Islet of Langerhans (tissue), 1 donor: ENCODE measurements around the gene ASRGL1.
"Not testable (repeated sequence)": the region's sequence is repeated elsewhere in the genome, so short reads cannot be mapped to it uniquely, and the experiment has no call there.

Experiments
- FAIRE-seq: peaks from one replicate; lab custom pipeline; 2011; peaks lifted over from hg19 to GRCh38; lab: Jason Lieb, UNC

ASRGL1 gene

GRCh38 chr11:62352355-62353336, 15.4 kb downstream of the ASRGL1 start:
- FAIRE-seq = no peak

- no peak for FAIRE-seq
These were observed 16.6 kb downstream of the ASRGL1 start for GRCh38 chr11:62353841-62354240.

GRCh38 chr11:62358273-62358672, 21.0 kb downstream of the ASRGL1 start:
- FAIRE-seq = no peak

GRCh38 chr11:62359475-62359874, 22.2 kb downstream of the ASRGL1 start:
- peak; percentile 30 for FAIRE-seq

GRCh38 chr11:62360685-62361084, 23.4 kb downstream of the ASRGL1 start:
- no peak for FAIRE-seq

GRCh38 chr11:62368861-62369477, 31.7 kb downstream of the ASRGL1 start:
- FAIRE-seq = not testable (repeated sequence)

- FAIRE-seq = no peak
These were observed 33.6 kb downstream of the ASRGL1 start for GRCh38 chr11:62370743-62371440.

- no peak for FAIRE-seq
These were observed 35.6 kb downstream of the ASRGL1 start for GRCh38 chr11:62372871-62373270.

- no peak for FAIRE-seq
These were observed 36.3 kb downstream of the ASRGL1 start for GRCh38 chr11:62373464-62374119.

GRCh38 chr11:62374801-62375200, 37.6 kb downstream of the ASRGL1 start:
- FAIRE-seq = no peak

GRCh38 chr11:62378459-62379063, 41.3 kb downstream of the ASRGL1 start:
- FAIRE-seq = peak; percentile 81

GRCh38 chr11:62379586-62379985, 42.3 kb downstream of the ASRGL1 start:
- FAIRE-seq = not testable (repeated sequence)

GRCh38 chr11:62380821-62381245, 43.6 kb downstream of the ASRGL1 start:
- peak; percentile 17 for FAIRE-seq

GRCh38 chr11:62383822-62384221, 46.6 kb downstream of the ASRGL1 start:
- no peak for FAIRE-seq

GRCh38 chr11:62386083-62386482, 48.8 kb downstream of the ASRGL1 start:
- not testable (repeated sequence) for FAIRE-seq

GRCh38 chr11:62387381-62387780, 50.1 kb downstream of the ASRGL1 start:
- no peak for FAIRE-seq

- FAIRE-seq = no peak
These were observed 51.8 kb downstream of the ASRGL1 start for GRCh38 chr11:62388999-62389398.

GRCh38 chr11:62390237-62390636, 53.0 kb downstream of the ASRGL1 start:
- FAIRE-seq = no peak

- no peak for FAIRE-seq
These were observed 53.5 kb downstream of the ASRGL1 start for GRCh38 chr11:62390722-62391121.

- FAIRE-seq = no peak
These were observed 54.6 kb downstream of the ASRGL1 start for GRCh38 chr11:62391642-62392425.

- FAIRE-seq = no peak
These were observed 55.3 kb downstream of the ASRGL1 start for GRCh38 chr11:62392506-62392905.
